NCI-H82 treated with DMSO at 0.1 percent for 48 hours (cell line): ENCODE data around the gene INVS.
A peak's percentile ranks its signal among the peaks of the same experiment; 100 is the strongest.
"Not testable (repeated sequence)": the region's sequence is repeated elsewhere in the genome, so short reads cannot be mapped to it uniquely, and the experiment has no call there.

ENCODE experiments used
- DNase-seq: peaks from one replicate; lab custom pipeline; 2025; ENCODE audit not compliant: unreplicated experiment; lab: John Stamatoyannopoulos, UW

INVS gene, protein sequence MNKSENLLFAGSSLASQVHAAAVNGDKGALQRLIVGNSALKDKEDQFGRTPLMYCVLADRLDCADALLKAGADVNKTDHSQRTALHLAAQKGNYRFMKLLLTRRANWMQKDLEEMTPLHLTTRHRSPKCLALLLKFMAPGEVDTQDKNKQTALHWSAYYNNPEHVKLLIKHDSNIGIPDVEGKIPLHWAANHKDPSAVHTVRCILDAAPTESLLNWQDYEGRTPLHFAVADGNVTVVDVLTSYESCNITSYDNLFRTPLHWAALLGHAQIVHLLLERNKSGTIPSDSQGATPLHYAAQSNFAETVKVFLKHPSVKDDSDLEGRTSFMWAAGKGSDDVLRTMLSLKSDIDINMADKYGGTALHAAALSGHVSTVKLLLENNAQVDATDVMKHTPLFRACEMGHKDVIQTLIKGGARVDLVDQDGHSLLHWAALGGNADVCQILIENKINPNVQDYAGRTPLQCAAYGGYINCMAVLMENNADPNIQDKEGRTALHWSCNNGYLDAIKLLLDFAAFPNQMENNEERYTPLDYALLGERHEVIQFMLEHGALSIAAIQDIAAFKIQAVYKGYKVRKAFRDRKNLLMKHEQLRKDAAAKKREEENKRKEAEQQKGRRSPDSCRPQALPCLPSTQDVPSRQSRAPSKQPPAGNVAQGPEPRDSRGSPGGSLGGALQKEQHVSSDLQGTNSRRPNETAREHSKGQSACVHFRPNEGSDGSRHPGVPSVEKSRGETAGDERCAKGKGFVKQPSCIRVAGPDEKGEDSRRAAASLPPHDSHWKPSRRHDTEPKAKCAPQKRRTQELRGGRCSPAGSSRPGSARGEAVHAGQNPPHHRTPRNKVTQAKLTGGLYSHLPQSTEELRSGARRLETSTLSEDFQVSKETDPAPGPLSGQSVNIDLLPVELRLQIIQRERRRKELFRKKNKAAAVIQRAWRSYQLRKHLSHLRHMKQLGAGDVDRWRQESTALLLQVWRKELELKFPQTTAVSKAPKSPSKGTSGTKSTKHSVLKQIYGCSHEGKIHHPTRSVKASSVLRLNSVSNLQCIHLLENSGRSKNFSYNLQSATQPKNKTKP

DNA sequence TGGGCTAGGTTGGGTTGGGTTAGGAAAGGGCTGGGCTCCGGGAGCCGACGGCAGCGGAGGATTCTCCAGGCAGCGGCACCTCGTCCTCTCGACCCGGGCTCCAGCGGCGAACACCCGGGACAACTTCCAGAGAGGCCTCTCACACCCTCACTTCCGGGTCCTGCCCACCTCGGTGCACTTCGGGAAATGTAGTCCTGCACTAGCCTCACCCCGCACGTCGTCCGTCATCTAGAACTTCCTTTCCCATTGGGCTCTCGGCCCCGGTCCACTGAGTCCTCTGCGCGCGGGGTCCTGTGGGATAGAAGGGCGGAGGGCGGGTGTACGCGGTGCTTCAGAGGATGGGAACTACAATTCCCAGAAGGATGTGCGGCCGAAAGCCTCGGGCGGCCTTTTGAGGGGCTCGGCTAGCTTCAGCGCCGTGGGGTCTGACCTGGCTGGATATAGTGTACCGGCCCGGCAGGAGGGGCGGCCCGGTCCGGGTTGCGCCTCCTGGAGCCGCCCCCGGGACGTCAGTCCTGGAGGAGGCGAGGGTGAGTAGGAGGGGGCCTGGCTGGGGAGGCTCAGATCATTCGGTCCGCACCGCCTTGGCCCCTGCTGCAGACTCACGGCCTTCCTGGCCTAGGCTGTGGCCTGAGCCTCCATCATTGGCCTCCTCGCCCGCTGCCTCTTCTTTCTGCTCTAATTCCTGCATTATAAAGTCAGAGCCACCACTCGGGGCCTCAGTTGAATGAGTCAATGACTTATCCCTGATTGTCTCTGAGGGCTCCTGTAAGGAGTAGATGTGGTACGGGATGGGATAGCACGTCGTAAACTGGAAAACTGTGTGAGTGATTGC is at the start of gene INVS, which contains the start of gene ERP44:
INVS (plus strand) TSS at position 357 of the 835 bp plus-strand sequence. CDS start 5,279 bp downstream, outside the sequence.
ERP44 (minus strand) TSS at position 114 of the 835 bp plus-strand sequence. CDS start 160 bp downstream, outside the sequence.
- DNase-seq = peak; percentile 99

GRCh38 chr9:100049551-100049950 is 49.5 kb upstream of the INVS start:
- DNase-seq = no peak

DNA sequence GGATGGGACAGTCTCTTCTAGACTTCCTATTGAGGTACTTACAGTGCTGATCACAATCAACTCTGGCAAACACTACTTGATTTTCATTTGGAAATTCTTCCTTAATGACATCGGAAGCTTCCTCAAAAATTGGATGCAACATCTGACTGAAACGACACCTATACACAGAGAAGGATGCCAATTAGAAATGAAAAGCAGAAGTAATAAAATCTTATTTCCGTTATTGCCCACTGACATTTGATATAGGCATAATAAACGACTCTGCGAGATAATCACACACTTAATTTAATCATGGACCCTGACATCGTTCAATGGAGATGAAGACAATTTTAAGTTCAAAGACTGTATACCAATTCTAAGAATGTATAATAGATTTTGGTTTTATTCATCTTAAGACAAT is 46.7 kb upstream of the INVS start:
- DNase-seq = no peak

GRCh38 chr9:100056561-100056960 is 42.5 kb upstream of the INVS start:
- DNase-seq = no peak

GRCh38 chr9:100057624-100058023 is 41.4 kb upstream of the INVS start:
- no peak for DNase-seq

- DNase-seq = no peak
Observed at GRCh38 chr9:100058699-100059579, 40.1 kb upstream of the INVS start.

DNA sequence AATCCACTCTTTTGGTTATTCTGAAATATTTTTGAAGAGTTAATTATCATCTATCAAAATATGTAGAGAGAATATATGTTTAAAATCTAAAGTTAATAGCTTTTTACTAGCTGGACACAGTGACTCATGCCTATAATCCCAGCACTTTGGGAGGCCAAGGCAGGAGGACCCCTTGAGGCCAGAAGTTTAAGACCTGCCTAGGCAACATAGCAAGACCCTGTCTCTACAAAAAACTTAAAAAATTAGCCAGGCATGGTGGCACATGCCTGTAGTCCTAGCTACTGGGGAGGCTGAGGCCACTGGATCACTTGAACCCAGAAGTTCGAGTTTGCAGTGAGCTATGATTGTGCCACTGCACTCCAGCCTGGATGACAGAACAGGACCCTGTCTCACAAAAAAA is 36.4 kb upstream of the INVS start:
- not testable (repeated sequence) for DNase-seq

- DNase-seq = no peak
Observed at GRCh38 chr9:100063185-100063584, 35.9 kb upstream of the INVS start.

- no peak for DNase-seq
Observed at GRCh38 chr9:100064872-100065581, 34.0 kb upstream of the INVS start.

GRCh38 chr9:100066539-100066938 is 32.5 kb upstream of the INVS start:
- DNase-seq = peak; percentile 55

DNA sequence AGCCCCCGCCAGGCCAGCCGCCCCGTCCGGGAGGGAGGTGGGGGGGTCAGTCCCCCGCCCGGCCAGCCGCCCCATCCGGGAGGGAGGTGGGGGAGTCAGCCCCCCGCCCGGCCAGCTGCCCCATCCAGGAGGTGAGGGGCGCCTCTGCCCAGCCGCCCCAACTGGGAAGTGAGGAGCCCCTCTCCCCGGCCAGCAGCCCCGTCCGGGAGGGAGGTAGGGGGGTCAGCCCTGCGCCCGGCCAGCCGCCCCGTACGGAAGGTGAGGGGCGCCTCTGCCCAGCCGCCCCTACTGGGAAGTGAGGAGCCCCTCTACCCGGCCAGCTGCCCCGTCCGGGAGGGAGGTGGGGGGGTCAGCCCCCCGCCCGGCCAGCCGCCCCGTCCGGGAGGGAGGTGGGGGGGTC is 31.1 kb upstream of the INVS start:
- not testable (repeated sequence) for DNase-seq

- not testable (repeated sequence) for DNase-seq
Observed at GRCh38 chr9:100069068-100069467, 30.0 kb upstream of the INVS start.

DNA sequence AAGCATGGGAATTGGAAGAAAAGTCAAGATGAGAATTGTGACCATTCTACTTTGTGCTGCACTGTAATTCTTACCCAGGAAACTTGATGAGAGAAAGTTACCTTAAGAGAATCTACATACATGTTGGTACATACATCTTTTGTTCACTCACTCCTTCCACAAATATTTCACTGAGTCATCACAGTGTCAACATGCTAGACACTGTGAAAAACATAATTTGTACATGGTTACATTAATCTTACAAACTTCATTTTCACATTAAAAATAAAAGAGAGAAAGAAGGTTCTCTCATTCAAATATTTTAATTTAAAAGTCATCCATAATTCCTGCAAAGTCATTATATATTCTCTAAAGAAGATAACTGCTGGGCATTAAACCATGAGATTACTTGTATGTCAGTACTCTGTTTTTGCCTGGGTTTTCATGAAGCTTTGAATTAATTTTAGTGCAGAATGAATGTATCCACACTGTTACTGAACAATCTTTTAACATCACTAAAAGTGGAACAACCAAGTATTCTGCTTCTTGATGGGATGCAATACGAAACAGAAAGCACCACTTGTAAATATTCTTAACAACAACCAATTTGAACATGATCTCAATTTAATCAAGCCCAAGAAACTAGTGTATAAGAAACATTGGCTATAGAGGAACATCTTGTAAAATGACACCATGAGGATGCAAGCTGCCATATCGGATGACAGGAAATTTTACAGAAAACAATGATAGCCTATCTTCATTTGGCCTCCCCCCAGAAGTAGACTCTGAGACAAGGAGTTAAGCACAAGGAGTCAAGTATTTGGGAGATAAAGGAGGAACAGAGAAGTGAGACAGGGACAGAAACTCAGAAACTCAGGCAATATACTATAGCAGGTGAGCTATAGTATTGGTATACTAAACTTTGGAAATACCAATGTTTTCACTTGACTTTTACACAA is 28.7 kb upstream of the INVS start:
- DNase-seq = no peak

- peak; percentile 18 for DNase-seq
Observed at GRCh38 chr9:100071271-100071670, 27.8 kb upstream of the INVS start.

DNA sequence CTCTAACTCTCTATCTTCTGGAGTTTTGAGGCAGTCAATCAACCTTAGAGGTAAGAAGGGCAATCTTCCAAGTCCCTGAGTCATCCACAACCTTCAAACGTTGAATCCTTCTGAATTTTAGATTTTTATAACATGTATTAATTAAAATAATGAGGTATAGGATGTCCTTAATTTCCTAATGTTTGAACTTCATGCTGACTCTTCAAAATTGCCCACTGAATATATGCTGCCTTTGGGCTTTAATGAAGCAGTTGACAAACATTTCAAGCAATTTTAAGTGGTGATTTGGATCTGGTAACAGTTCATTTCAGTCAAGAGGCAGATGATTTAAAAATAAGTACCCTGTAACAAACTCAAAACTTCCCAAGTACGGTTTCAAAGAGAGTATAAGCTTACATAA is 26.2 kb upstream of the INVS start:
- DNase-seq = no peak

- no peak for DNase-seq
Observed at GRCh38 chr9:100074093-100074492, 24.9 kb upstream of the INVS start.

DNA sequence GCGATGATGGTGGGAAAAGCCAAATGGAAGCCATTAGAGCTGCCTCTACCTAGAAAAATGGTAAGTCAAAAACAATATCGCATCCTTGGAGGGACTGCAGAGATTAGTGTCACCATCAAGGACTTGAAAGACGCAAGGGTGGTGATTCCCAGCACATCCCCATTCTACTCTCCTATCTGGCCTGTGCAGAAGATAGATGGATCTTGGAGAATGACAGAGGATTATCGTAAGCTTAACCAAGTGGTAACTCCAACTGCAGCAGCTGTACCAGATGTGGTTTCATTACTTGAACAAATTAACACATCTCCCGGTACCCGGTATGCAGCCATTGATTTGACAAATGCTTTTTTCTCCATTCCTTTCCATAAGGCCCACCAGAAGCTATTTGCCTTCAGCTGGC is 24.1 kb upstream of the INVS start:
- DNase-seq = no peak

GRCh38 chr9:100076256-100076655 is 22.8 kb upstream of the INVS start:
- not testable (repeated sequence) for DNase-seq
